WTC11 (cell line): ENCODE measurements around the gene ZNF593OS. TPM values are rescaled to one million over a fixed set of nuclear protein-coding genes. Genes with fewer than 3 reads are reported as not detected.

Source experiments
- ATF1 ChIP-seq: sonication (generic); formaldehyde crosslinking; IDR thresholded peaks from 2 replicates; pipeline ENCODE4 v1.8.1; 2023; ENCODE audit warnings: mild to moderate bottlenecking, moderate library complexity, missing genetic modification reagents
- CREB1 ChIP-seq: sonication (generic); formaldehyde crosslinking; IDR thresholded peaks from 2 replicates; pipeline ENCODE4 v1.8.0; 2023; ENCODE audit warnings: mild to moderate bottlenecking, missing genetic modification reagents
- ETV6 ChIP-seq: sonication (generic); formaldehyde crosslinking; IDR thresholded peaks from 2 replicates; pipeline ENCODE4 v1.8.1; 2022; ENCODE audit warnings: mild to moderate bottlenecking, missing genetic modification reagents
- FOXP1 ChIP-seq: sonication (generic); formaldehyde crosslinking; IDR thresholded peaks from 2 replicates; pipeline ENCODE4 v1.8.0; 2022; ENCODE audit warnings: missing genetic modification reagents, mild to moderate bottlenecking, moderate library complexity, borderline replicate concordance
- KAT7 ChIP-seq: sonication (generic); formaldehyde crosslinking; IDR thresholded peaks from 2 replicates; pipeline ENCODE4 v1.8.1; 2023; ENCODE audit warnings: missing genetic modification reagents, mild to moderate bottlenecking, borderline replicate concordance
- NFE2L1 ChIP-seq: sonication (generic); formaldehyde crosslinking; IDR thresholded peaks from 2 replicates; pipeline ENCODE4 v1.8.1; 2023; ENCODE audit warnings: missing genetic modification reagents
- NR2C2 ChIP-seq: sonication (generic); formaldehyde crosslinking; IDR thresholded peaks from 2 replicates; pipeline ENCODE4 v1.8.0; 2022; ENCODE audit warnings: mild to moderate bottlenecking, missing genetic modification reagents
- SP1 ChIP-seq: sonication (generic); formaldehyde crosslinking; conservative IDR thresholded peaks from 2 replicates; pipeline ENCODE4 v1.8.1; 2022; ENCODE audit warnings: missing genetic modification reagents
- TEAD4 ChIP-seq: sonication (generic); formaldehyde crosslinking; IDR thresholded peaks from 2 replicates; pipeline ENCODE4 v1.8.0; 2022; ENCODE audit warnings: mild to moderate bottlenecking, missing genetic modification reagents
- ZNF138 ChIP-seq: sonication (generic); formaldehyde crosslinking; conservative IDR thresholded peaks from 2 replicates; pipeline ENCODE4 v1.8.1; 2022; ENCODE audit warnings: mild to moderate bottlenecking, moderate library complexity, missing genetic modification reagents
- ZNF263 ChIP-seq: sonication (generic); formaldehyde crosslinking; IDR thresholded peaks from 2 replicates; pipeline ENCODE4 v1.8.1; 2022; ENCODE audit warnings: low read depth, mild to moderate bottlenecking, moderate library complexity, missing genetic modification reagents
- ZNF317 ChIP-seq: sonication (generic); formaldehyde crosslinking; IDR thresholded peaks from 2 replicates; pipeline ENCODE4 v1.8.1; 2023; ENCODE audit warnings: low read depth, mild to moderate bottlenecking, moderate library complexity, missing genetic modification reagents, borderline replicate concordance
- ZNF416 ChIP-seq: fragments of 250-450 bp; sonication (Bioruptor Pico); IDR thresholded peaks from 2 replicates; pipeline ENCODE4 v1.9.0; 2021; ENCODE audit warnings: mild to moderate bottlenecking, inconsistent platforms
- ZNF423 ChIP-seq: fragments of 250-450 bp; sonication (Bioruptor Pico); IDR thresholded peaks from 2 replicates; pipeline ENCODE4 v2.1.2; 2022; ENCODE audit warnings: mild to moderate bottlenecking, moderate library complexity
- total RNA-seq: library from RNA; stranded (reverse); gene quantifications from 3 replicates; pipeline ENCODE4 v1.2.3, GENCODE V29; 2021
- TF ChIP-seq, protein P1 (sequence below): fragments of 200-600 bp; IDR thresholded peaks from 2 replicates; pipeline ENCODE4 v1.8.0; 2022; ENCODE audit warnings: antibody characterized with exemption
- TF ChIP-seq, protein P2 (sequence below): fragments of 250-450 bp; sonication (Bioruptor Pico); IDR thresholded peaks from 2 replicates; pipeline ENCODE4 v2.1.2; 2022; ENCODE audit warnings: mild to moderate bottlenecking, moderate library complexity
- TF ChIP-seq, protein P3 (sequence below): sonication (generic); formaldehyde crosslinking; IDR thresholded peaks from 2 replicates; pipeline ENCODE4 v1.8.0; 2022; ENCODE audit warnings: missing genetic modification reagents
- TF ChIP-seq, protein P4 (sequence below): sonication (generic); formaldehyde crosslinking; IDR thresholded peaks from 2 replicates; pipeline ENCODE4 v1.8.1; 2023; ENCODE audit warnings: mild to moderate bottlenecking, missing genetic modification reagents, moderate library complexity
- TF ChIP-seq, protein P5 (sequence below): sonication (generic); formaldehyde crosslinking; IDR thresholded peaks from 2 replicates; pipeline ENCODE4 v1.8.0; 2022; ENCODE audit warnings: mild to moderate bottlenecking, missing genetic modification reagents
- TF ChIP-seq, protein P6 (sequence below): sonication (generic); formaldehyde crosslinking; IDR thresholded peaks from 2 replicates; pipeline ENCODE4 v1.8.0; 2023; ENCODE audit warnings: mild to moderate bottlenecking, missing genetic modification reagents
- TF ChIP-seq, protein P7 (sequence below): fragments of 250-450 bp; sonication (Bioruptor Pico); conservative IDR thresholded peaks from 2 replicates; pipeline ENCODE4 v1.9.0; 2021; ENCODE audit warnings: mild to moderate bottlenecking
- TF ChIP-seq, protein P8 (sequence below): sonication (generic); formaldehyde crosslinking; IDR thresholded peaks from 2 replicates; pipeline ENCODE4 v1.8.1; 2023; ENCODE audit warnings: mild to moderate bottlenecking, missing genetic modification reagents, moderate library complexity

Gene ZNF593OS
- total RNA-seq, 1 experiment from 2014 or later: not detected

DNA sequence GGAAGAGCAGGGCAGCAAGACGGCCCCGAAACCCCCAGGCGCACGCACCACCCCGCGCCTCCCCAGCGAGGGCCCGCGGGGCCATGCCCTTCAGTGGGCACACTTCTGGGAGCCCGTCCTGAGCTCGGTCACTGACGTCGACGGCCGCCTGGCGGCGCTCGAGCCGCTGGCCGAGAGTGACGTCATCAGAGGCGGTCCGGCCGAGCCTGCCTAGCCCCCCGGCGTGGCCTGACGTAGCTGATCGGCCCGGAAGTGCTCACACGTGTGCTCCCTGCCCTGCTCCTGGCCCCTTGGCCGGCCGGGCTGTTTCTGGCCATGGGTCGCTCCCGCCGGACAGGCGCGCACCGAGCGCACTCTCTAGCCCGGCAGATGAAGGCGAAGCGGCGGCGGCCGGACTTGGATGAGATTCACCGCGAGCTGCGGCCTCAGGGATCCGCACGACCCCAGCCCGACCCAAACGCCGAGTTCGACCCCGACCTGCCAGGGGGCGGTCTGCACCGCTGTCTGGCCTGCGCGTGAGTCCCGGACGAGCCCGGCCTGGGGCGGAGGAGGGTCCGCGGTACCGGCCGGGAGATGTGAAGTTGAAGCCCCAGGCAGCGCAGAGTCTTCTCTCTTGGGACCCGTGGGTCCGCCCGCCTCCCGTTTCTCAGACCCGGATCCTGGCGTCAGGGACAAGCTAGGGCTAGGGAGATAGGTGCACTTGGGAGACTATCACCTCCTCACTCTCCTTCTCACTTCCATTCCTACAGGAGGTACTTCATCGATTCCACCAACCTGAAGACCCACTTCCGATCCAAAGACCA lies 1.8 kb downstream of the ZNF593OS start, which contains the start of gene ZNF593 (continued):
- TF ChIP-seq, protein P1, sequence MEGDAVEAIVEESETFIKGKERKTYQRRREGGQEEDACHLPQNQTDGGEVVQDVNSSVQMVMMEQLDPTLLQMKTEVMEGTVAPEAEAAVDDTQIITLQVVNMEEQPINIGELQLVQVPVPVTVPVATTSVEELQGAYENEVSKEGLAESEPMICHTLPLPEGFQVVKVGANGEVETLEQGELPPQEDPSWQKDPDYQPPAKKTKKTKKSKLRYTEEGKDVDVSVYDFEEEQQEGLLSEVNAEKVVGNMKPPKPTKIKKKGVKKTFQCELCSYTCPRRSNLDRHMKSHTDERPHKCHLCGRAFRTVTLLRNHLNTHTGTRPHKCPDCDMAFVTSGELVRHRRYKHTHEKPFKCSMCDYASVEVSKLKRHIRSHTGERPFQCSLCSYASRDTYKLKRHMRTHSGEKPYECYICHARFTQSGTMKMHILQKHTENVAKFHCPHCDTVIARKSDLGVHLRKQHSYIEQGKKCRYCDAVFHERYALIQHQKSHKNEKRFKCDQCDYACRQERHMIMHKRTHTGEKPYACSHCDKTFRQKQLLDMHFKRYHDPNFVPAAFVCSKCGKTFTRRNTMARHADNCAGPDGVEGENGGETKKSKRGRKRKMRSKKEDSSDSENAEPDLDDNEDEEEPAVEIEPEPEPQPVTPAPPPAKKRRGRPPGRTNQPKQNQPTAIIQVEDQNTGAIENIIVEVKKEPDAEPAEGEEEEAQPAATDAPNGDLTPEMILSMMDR: peak; percentile 81
- TF ChIP-seq, protein P2, sequence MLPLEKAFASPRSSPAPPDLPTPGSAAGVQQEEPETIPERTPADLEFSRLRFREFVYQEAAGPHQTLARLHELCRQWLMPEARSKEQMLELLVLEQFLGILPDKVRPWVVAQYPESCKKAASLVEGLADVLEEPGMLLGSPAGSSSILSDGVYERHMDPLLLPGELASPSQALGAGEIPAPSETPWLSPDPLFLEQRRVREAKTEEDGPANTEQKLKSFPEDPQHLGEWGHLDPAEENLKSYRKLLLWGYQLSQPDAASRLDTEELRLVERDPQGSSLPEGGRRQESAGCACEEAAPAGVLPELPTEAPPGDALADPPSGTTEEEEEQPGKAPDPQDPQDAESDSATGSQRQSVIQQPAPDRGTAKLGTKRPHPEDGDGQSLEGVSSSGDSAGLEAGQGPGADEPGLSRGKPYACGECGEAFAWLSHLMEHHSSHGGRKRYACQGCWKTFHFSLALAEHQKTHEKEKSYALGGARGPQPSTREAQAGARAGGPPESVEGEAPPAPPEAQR (CRISPR knock-in tag): no peak
- peak; percentile 75; the same call in 1 of the 2 replicates for TF ChIP-seq CREB1 (CRISPR knock-in tag)
- no peak for TF ChIP-seq ZNF138 (CRISPR knock-in tag)
- TF ChIP-seq ZNF317: 0 out of 2 replicates have a peak, but pooled peaks have one; percentile 11
- TF ChIP-seq ZNF423 (CRISPR knock-in tag): peak; percentile 88
- TF ChIP-seq SP1 (CRISPR knock-in tag): peak; percentile 98
- TF ChIP-seq, protein P3, sequence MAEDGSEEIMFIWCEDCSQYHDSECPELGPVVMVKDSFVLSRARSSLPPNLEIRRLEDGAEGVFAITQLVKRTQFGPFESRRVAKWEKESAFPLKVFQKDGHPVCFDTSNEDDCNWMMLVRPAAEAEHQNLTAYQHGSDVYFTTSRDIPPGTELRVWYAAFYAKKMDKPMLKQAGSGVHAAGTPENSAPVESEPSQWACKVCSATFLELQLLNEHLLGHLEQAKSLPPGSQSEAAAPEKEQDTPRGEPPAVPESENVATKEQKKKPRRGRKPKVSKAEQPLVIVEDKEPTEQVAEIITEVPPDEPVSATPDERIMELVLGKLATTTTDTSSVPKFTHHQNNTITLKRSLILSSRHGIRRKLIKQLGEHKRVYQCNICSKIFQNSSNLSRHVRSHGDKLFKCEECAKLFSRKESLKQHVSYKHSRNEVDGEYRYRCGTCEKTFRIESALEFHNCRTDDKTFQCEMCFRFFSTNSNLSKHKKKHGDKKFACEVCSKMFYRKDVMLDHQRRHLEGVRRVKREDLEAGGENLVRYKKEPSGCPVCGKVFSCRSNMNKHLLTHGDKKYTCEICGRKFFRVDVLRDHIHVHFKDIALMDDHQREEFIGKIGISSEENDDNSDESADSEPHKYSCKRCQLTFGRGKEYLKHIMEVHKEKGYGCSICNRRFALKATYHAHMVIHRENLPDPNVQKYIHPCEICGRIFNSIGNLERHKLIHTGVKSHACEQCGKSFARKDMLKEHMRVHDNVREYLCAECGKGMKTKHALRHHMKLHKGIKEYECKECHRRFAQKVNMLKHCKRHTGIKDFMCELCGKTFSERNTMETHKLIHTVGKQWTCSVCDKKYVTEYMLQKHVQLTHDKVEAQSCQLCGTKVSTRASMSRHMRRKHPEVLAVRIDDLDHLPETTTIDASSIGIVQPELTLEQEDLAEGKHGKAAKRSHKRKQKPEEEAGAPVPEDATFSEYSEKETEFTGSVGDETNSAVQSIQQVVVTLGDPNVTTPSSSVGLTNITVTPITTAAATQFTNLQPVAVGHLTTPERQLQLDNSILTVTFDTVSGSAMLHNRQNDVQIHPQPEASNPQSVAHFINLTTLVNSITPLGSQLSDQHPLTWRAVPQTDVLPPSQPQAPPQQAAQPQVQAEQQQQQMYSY (CRISPR knock-in tag): no peak
- TF ChIP-seq TEAD4 (CRISPR knock-in tag): peak; percentile 68; the same call in 1 of the 2 replicates
- TF ChIP-seq, protein P4, sequence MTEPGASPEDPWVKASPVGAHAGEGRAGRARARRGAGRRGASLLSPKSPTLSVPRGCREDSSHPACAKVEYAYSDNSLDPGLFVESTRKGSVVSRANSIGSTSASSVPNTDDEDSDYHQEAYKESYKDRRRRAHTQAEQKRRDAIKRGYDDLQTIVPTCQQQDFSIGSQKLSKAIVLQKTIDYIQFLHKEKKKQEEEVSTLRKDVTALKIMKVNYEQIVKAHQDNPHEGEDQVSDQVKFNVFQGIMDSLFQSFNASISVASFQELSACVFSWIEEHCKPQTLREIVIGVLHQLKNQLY (CRISPR knock-in tag): 0 out of 2 replicates have a peak, but pooled peaks have one; percentile 77
- no peak for TF ChIP-seq ZNF416
- TF ChIP-seq NR2C2 (CRISPR knock-in tag): peak; percentile 65; the same call in 1 of the 2 replicates
- TF ChIP-seq, protein P5, sequence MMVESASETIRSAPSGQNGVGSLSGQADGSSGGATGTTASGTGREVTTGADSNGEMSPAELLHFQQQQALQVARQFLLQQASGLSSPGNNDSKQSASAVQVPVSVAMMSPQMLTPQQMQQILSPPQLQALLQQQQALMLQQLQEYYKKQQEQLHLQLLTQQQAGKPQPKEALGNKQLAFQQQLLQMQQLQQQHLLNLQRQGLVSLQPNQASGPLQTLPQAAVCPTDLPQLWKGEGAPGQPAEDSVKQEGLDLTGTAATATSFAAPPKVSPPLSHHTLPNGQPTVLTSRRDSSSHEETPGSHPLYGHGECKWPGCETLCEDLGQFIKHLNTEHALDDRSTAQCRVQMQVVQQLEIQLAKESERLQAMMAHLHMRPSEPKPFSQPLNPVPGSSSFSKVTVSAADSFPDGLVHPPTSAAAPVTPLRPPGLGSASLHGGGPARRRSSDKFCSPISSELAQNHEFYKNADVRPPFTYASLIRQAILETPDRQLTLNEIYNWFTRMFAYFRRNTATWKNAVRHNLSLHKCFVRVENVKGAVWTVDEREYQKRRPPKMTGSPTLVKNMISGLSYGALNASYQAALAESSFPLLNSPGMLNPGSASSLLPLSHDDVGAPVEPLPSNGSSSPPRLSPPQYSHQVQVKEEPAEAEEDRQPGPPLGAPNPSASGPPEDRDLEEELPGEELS (CRISPR knock-in tag): 0 out of 2 replicates have a peak, but pooled peaks have one; percentile 38
- TF ChIP-seq, protein P6, sequence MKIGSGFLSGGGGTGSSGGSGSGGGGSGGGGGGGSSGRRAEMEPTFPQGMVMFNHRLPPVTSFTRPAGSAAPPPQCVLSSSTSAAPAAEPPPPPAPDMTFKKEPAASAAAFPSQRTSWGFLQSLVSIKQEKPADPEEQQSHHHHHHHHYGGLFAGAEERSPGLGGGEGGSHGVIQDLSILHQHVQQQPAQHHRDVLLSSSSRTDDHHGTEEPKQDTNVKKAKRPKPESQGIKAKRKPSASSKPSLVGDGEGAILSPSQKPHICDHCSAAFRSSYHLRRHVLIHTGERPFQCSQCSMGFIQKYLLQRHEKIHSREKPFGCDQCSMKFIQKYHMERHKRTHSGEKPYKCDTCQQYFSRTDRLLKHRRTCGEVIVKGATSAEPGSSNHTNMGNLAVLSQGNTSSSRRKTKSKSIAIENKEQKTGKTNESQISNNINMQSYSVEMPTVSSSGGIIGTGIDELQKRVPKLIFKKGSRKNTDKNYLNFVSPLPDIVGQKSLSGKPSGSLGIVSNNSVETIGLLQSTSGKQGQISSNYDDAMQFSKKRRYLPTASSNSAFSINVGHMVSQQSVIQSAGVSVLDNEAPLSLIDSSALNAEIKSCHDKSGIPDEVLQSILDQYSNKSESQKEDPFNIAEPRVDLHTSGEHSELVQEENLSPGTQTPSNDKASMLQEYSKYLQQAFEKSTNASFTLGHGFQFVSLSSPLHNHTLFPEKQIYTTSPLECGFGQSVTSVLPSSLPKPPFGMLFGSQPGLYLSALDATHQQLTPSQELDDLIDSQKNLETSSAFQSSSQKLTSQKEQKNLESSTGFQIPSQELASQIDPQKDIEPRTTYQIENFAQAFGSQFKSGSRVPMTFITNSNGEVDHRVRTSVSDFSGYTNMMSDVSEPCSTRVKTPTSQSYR (CRISPR knock-in tag): peak; percentile 74; the same call in 1 of the 2 replicates
- TF ChIP-seq ATF1 (CRISPR knock-in tag): 0 out of 2 replicates have a peak, but pooled peaks have one; percentile 69
- 0 out of 2 replicates have a peak, but pooled peaks have one; percentile 26 for TF ChIP-seq NFE2L1 (CRISPR knock-in tag)
- TF ChIP-seq, protein P7, sequence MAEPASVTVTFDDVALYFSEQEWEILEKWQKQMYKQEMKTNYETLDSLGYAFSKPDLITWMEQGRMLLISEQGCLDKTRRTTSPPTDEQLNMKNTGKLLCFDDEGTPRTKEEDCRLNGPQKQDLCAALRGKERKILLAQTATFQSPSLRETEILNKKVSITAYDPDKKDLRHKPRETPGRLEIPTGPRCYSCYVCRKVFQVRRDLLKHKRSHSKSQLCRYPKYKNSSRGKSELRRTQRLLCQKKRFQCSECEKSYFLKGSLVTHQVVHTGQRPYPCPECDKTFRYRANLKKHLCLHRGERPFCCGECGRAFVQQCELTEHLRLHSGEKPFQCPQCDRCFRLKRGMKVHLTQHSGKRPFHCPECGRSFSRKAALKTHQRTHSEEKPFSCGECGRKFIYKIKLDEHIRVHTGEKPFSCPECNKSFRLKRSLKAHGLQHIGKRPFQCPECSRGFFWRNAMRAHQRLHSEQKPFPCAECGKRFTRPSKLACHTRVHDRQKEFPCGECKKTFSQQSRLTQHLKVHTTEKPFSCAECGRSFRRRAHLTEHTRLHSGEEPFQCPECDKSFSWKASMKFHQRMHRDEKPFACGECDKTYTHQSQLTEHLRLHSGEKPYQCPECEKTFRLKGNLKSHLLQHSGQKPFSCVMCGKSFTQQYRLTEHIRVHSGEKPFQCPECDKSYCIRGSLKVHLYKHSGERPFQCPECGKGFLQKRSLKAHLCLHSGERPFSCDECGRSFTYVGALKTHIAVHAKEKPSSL: no peak
- peak; percentile 82; the same call in 1 of the 2 replicates for TF ChIP-seq KAT7
- TF ChIP-seq, protein P8, sequence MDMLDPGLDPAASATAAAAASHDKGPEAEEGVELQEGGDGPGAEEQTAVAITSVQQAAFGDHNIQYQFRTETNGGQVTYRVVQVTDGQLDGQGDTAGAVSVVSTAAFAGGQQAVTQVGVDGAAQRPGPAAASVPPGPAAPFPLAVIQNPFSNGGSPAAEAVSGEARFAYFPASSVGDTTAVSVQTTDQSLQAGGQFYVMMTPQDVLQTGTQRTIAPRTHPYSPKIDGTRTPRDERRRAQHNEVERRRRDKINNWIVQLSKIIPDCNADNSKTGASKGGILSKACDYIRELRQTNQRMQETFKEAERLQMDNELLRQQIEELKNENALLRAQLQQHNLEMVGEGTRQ (CRISPR knock-in tag): peak; percentile 65; the same call in 1 of the 2 replicates
- peak; percentile 90 for TF ChIP-seq FOXP1 (CRISPR knock-in tag)
- TF ChIP-seq ZNF263 (CRISPR knock-in tag): peak; percentile 96
- peak; percentile 95 for TF ChIP-seq ETV6 (CRISPR knock-in tag)
